Gastrocnemius medialis (tissue), 4 donors: ENCODE results near the gene LHFPL2. TPM values are rescaled to one million over a fixed set of nuclear protein-coding genes. Genes with fewer than 3 reads are reported as not detected.
"Not testable (repeated sequence)": the region's sequence is repeated elsewhere in the genome, so short reads cannot be mapped to it uniquely, and the experiment has no call there.

Source experiments
- ATAC-seq, 2 donors: fragments of 150-250 bp; one replicate each; pipeline ENCODE4 v1.9.1; 2016
- DNase-seq, 2 donors: peaks; one replicate each; pipeline ENCODE4 v3.0.0-alpha.2; 2019
- H3K27ac ChIP-seq, 4 donors: fragments of 200-600 bp; sonication (generic); 1 replicate in 1 of 4; 2 replicates in 3 of 4; pipeline ENCODE4 v1.5.1; 2016 to 2018; ENCODE audit warnings: mild to moderate bottlenecking in 2 of 4, moderate library complexity in 1 of 4
- H3K27me3 ChIP-seq, 3 donors: fragments of 200-600 bp; sonication (generic) in 2 of 3; 1 replicate in 1 of 3; 2 replicates in 2 of 3; pipeline versions ENCODE4 v1.5.1 to v1.6.0; 2016 to 2019; ENCODE audit warnings: mild to moderate bottlenecking in 1 of 3, moderate library complexity in 1 of 3
- H3K36me3 ChIP-seq, 2 donors: fragments of 200-600 bp; sonication (generic) in 1 of 2; one replicate each; pipeline ENCODE4 v1.5.1; 2017 to 2018
- H3K4me1 ChIP-seq, 2 donors: fragments of 200-600 bp; sonication (generic) in 1 of 2; one replicate each; pipeline ENCODE4 v1.5.1; 2016 to 2017; ENCODE audit warnings: mild to moderate bottlenecking in 2 of 2
- H3K4me3 ChIP-seq, 4 donors: fragments of 200-600 bp; sonication (generic) in 3 of 4; 1 replicate in 1 of 4; 2 replicates in 3 of 4; pipeline ENCODE4 v1.5.1; 2016 to 2019; ENCODE audit warnings: mild to moderate bottlenecking in 2 of 4
- H3K9me3 ChIP-seq, 3 donors: fragments of 200-600 bp; sonication (generic) in 2 of 3; 1 replicate in 1 of 3; 2 replicates in 2 of 3; pipeline ENCODE4 v1.5.1; 2016 to 2019
- CTCF ChIP-seq, 5 experiments: fragments of 450-650 bp in 3 of 5; fragments of 200-600 bp in 2 of 5; sonication (generic) in 2 of 5; IDR thresholded peaks in 4 of 5; conservative IDR thresholded peaks in 1 of 5; 1 replicate in 4 of 5; 2 replicates in 1 of 5; pipeline ENCODE4 v1.5.1; 2016 to 2019; ENCODE audit warnings: antibody characterized with exemption in 5 of 5, mild to moderate bottlenecking in 3 of 5, moderate library complexity in 3 of 5
- POLR2A ChIP-seq, 2 donors: fragments of 450-650 bp; IDR thresholded peaks; one replicate each; pipeline ENCODE4 v1.6.1; 2017; ENCODE audit warnings: antibody characterized with exemption in 2 of 2, mild to moderate bottlenecking in 2 of 2, moderate library complexity in 2 of 2
- in situ Hi-C, 4 donors: fragments of 200-750 bp; cut with MboI; loops; one replicate each; pipeline versions ENCODE4 v1.15.0 to v1.8.0; 2017; ENCODE audit warnings: low sequenced_read_pairs in 4 of 4
- intact Hi-C: fragments of 100-400 bp; cut with DNase I; formaldehyde crosslinking; loops from one replicate; pipeline ENCODE4 v1.15.1; 2023; ENCODE audit warnings: low total_unique reads
- total RNA-seq, 4 donors: library from RNA; depleted of rRNA; stranded (reverse); fragments of >200 nt; gene quantifications; one replicate each; pipeline versions ENCODE4 v1.1.0 to v1.2.3, GENCODE V29; 2016

Gene LHFPL2
- total RNA-seq, 4 donors from 2014 or later = 3.4 to 4.7 (median 3.5) TPM

- ATAC-seq (no peak), DNase-seq (no peak)
- intact Hi-C loops = no loop called here
- TF ChIP-seq CTCF (IDR thresholded peaks at IDR 0.05 in 4 of 5, conservative IDR thresholded peaks at IDR 0.05 in 1 of 5) (no peak), POLR2A (IDR thresholded peaks at IDR 0.05) (no peak)
- Histone ChIP-seq H3K9me3 (no peaks in the 10 kb centered on the region), H3K36me3 (peaks cover 0 to 4% of the 10 kb centered on the region in 2 donors), H3K4me1 (no peaks in the 10 kb centered on the region), H3K27ac (no peak overlapping the region), H3K4me3 (no peak overlapping the region), H3K27me3 (no peaks in the 10 kb centered on the region)
- in situ Hi-C loops = no loop called here
Measured at GRCh38 chr5:78458843-78459242, 189.7 kb downstream of the LHFPL2 start.

GRCh38 chr5:78457507-78457906 lies 191.1 kb downstream of the LHFPL2 start:
- in situ Hi-C loops, intact Hi-C loops, DNase-seq, H3K27ac ChIP-seq, H3K27me3 ChIP-seq, H3K9me3 ChIP-seq, H3K36me3 ChIP-seq, ATAC-seq, H3K4me3 ChIP-seq, H3K4me1 ChIP-seq: not testable (repeated sequence)

DNA sequence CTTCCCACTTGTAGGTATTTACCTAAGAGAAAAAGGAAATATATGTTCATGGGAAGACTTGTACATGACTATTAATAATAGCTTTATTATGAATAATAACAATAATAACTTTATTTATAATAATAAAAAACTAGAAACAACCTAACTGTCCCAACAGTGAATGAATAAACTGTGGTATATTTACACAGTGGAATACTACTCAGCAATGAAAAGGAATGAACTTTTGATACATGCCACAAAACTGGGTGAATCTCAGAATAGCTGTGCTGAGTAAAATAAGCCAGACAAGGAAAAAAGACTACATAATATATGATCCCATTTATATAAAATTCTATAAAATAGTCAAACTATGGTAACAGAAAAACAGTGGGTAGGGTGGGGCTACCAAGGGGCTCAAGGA lies 199.5 kb downstream of the LHFPL2 start:
- H3K27me3 ChIP-seq = no peaks in the 10 kb centered on the region
- no peak for TF ChIP-seq CTCF (IDR thresholded peaks at IDR 0.05 in 4 of 5, conservative IDR thresholded peaks at IDR 0.05 in 1 of 5)
- no peak for TF ChIP-seq POLR2A (IDR thresholded peaks at IDR 0.05)

DNA sequence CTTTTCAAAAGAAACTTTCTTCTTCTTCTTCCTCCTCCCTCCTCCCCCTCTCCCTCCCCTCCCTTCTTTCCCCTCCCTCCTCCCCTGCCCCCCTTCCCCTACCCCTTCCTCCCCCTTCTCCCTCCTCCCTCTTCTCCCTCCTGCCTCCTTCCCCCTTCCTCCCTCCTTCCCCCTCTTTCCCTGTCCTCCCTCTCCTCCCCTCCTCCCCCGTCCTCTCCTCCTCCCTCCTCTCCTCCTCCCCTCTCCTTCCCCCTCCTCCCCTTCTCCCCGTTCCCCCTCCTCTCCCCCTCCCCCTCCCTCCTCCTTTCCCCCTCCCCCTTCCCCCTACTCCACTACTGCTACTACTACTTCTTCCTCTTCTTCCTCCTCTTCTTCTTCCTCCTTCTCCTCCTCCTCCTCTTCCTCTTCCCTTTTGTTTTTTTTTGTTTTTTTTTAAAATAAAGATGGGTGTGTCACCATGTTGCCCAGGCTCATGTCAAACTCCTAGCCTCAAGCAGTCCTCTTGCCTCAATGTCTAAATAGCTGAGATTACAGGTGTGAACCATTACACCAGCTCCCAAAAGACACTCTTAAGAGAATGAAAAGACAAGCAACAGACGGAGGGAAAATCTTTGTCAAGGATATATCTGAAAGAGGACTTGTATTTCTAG lies 200.7 kb downstream of the LHFPL2 start:
- H3K27ac ChIP-seq = no peak overlapping the region
- no peak overlapping the region for H3K4me3 ChIP-seq
- no peaks in the 10 kb centered on the region for H3K9me3 ChIP-seq
- ATAC-seq (no peak), DNase-seq (no peak)
- TF ChIP-seq POLR2A (IDR thresholded peaks at IDR 0.05) (no peak), CTCF (IDR thresholded peaks at IDR 0.05 in 4 of 5, conservative IDR thresholded peaks at IDR 0.05 in 1 of 5) (no peak)
- no peaks in the 10 kb centered on the region for H3K27me3 ChIP-seq
- in situ Hi-C loops = no loop called here
- H3K36me3 ChIP-seq = peaks cover 0 to 12% of the 10 kb centered on the region in 2 donors
- H3K4me1 ChIP-seq = no peaks in the 10 kb centered on the region
- intact Hi-C loops = no loop called here

More for the DNA sequence above, 199.5 kb downstream of the LHFPL2 start:
- DNase-seq (no peak), ATAC-seq (no peak)
- no peak overlapping the region for H3K4me3 ChIP-seq
- H3K4me1 ChIP-seq = no peaks in the 10 kb centered on the region
- H3K9me3 ChIP-seq = no peaks in the 10 kb centered on the region
- in situ Hi-C loops (no loop called here), intact Hi-C loops (no loop called here)
- H3K27ac ChIP-seq = no peak overlapping the region
- H3K36me3 ChIP-seq = peaks cover 0 to 12% of the 10 kb centered on the region in 2 donors
